Ishikawa (cell line): ENCODE data around the gene GRIFIN.

Source experiments
- CEBPB ChIP-seq: IDR thresholded peaks from 2 replicates; pipeline ENCODE4 v1.6.1; 2012
- CREB1 ChIP-seq: IDR thresholded peaks from 2 replicates; pipeline ENCODE4 v1.6.1; 2012; ENCODE audit warnings: low read depth
- EGR1 ChIP-seq: IDR thresholded peaks from 2 replicates; pipeline ENCODE4 v1.6.1; 2012
- EP300 ChIP-seq: IDR thresholded peaks from 2 replicates; pipeline ENCODE4 v1.6.1; 2012; ENCODE audit warnings: borderline replicate concordance
- FOXM1 ChIP-seq: IDR thresholded peaks from 2 replicates; pipeline ENCODE4 v1.6.1; 2012; ENCODE audit warnings: low read depth, borderline replicate concordance
- MAX ChIP-seq: IDR thresholded peaks from 2 replicates; pipeline ENCODE4 v1.6.1; 2012
- NFIC ChIP-seq: IDR thresholded peaks from 2 replicates; pipeline ENCODE4 v1.6.1; 2012
- RAD21 ChIP-seq: IDR thresholded peaks from 2 replicates; pipeline ENCODE4 v1.6.1; 2012; ENCODE audit warnings: low read depth
- REST ChIP-seq: IDR thresholded peaks from 2 replicates; pipeline ENCODE4 v1.6.1; 2012; ENCODE audit warnings: low read depth, mild to moderate bottlenecking
- TAF1 ChIP-seq: IDR thresholded peaks from 2 replicates; pipeline ENCODE4 v1.6.1; 2012; ENCODE audit warnings: low read depth, mild to moderate bottlenecking
- TCF12 ChIP-seq: IDR thresholded peaks from 2 replicates; pipeline ENCODE4 v1.6.1; 2012; ENCODE audit warnings: low read depth
- TEAD4 ChIP-seq: IDR thresholded peaks from 2 replicates; pipeline ENCODE4 v1.6.1; 2012
- USF1 ChIP-seq: IDR thresholded peaks from 2 replicates; pipeline ENCODE4 v1.6.1; 2012
- YY1 ChIP-seq: IDR thresholded peaks from 2 replicates; pipeline ENCODE4 v1.6.1; 2012; ENCODE audit warnings: low read depth
- ZBTB7A ChIP-seq: IDR thresholded peaks from 2 replicates; pipeline ENCODE4 v1.6.1; 2012; ENCODE audit warnings: low read depth

The GRIFIN gene

GRCh38 chr7:2474224-2474623, 2.0 kb downstream of the GRIFIN start:
- TF ChIP-seq TEAD4 (no peak), ZBTB7A (no peak), RAD21 (no peak), MAX (no peak), EGR1 (no peak), CEBPB (no peak), REST (no peak), TCF12 (no peak), USF1 (no peak), EP300 (no peak)

- TF ChIP-seq TEAD4 (no peak), YY1 (no peak), TAF1 (no peak), TCF12 (no peak), FOXM1 (no peak), RAD21 (no peak), ZBTB7A (no peak), REST (no peak)
Measured at GRCh38 chr7:2473496-2474180, 2.6 kb downstream of the GRIFIN start.

GRCh38 chr7:2472739-2473138, 3.5 kb downstream of the GRIFIN start:
- TF ChIP-seq USF1 (no peak), FOXM1 (no peak), NFIC (no peak), RAD21 (no peak), YY1 (no peak), REST (no peak), ZBTB7A (no peak), CEBPB (no peak), TAF1 (no peak), MAX (no peak), TEAD4 (no peak), EGR1 (no peak), TCF12 (no peak), EP300 (no peak), CREB1 (no peak)

GRCh38 chr7:2471396-2471795, 4.8 kb downstream of the GRIFIN start:
- no peak for TF ChIP-seq FOXM1
- no peak for TF ChIP-seq EGR1
- 0 out of 2 replicates have a peak, but pooled peaks have one; percentile 32 for TF ChIP-seq YY1
- TF ChIP-seq TAF1, result no peak
- 0 out of 2 replicates have a peak, but pooled peaks have one; percentile 2 for TF ChIP-seq NFIC
- TF ChIP-seq RAD21, result no peak
